T-helper 1 cell treated with Interleukin-12 subunit alpha and Interleukin-12 subunit beta and Interleukin-4 antibody, amounts not matched to agents 30 ng/mL and 1 ng/mL, for 36 hours (primary cell): ENCODE measurements around the gene EEFSEC. TPM values are rescaled to one million over a fixed set of nuclear protein-coding genes. Genes with fewer than 3 reads are reported as not detected.

ENCODE experiments used
- intact Hi-C: fragments of 100-400 bp; cut with micrococcal nuclease; formaldehyde crosslinking; loops from one replicate; pipeline ENCODE4 v1.15.1; 2024
- total RNA-seq: library from RNA; stranded (reverse); gene quantifications from 2 replicates; pipeline ENCODE4 v1.2.3, GENCODE V29; 2022

Gene EEFSEC, protein sequence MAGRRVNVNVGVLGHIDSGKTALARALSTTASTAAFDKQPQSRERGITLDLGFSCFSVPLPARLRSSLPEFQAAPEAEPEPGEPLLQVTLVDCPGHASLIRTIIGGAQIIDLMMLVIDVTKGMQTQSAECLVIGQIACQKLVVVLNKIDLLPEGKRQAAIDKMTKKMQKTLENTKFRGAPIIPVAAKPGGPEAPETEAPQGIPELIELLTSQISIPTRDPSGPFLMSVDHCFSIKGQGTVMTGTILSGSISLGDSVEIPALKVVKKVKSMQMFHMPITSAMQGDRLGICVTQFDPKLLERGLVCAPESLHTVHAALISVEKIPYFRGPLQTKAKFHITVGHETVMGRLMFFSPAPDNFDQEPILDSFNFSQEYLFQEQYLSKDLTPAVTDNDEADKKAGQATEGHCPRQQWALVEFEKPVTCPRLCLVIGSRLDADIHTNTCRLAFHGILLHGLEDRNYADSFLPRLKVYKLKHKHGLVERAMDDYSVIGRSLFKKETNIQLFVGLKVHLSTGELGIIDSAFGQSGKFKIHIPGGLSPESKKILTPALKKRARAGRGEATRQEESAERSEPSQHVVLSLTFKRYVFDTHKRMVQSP
- total RNA-seq, result 14.1 and 15.9 TPM in 2 replicates

DNA sequence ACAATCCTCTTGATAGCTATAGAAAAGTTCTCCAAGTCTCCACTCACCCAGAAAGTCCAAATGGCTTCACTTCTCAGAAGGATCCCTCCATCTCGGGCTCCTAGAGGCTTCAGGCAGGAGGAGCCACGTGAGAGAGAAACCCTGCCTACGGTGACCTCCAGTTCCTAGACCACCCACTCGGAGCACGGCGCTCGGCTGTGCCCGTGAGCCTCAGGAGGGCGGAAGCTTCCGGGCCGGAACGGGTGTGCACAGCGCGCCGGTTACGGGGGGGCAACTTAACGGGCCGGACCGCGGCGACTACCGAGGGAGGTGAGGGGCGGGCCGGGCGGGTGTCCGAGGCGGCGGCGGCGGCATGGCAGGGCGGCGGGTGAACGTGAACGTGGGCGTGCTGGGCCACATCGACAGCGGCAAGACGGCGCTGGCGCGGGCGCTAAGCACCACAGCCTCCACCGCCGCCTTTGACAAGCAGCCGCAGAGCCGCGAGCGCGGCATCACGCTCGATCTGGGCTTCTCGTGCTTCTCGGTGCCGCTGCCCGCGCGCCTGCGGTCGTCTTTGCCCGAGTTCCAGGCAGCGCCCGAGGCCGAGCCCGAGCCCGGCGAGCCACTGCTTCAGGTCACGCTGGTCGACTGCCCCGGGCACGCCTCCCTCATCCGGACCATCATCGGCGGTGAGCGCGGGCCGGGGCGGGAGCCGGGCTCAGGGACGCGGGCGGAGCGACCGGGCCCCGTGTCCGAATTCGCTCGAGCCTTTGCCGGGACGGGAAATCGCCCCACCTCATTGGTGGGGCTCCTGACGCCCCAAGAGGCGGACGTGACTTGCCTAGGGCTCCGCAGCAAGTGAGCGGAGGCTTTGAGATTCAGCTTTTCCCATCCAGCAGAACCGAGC is at the start of gene EEFSEC:
Gene EEFSEC, plus strand, starts transcription at position 326 of the 886 bp plus-strand sequence. Its CDS starts 27 bp downstream, at position 353.
- intact Hi-C loops, result loop anchor here (1.0 to 5.0 kb wide), 10 partner anchors 30 to 1739 kb away; partner anchors contain the start of genes RUVBL1, SEC61A1, TMCC1 and ZXDC

DNA sequence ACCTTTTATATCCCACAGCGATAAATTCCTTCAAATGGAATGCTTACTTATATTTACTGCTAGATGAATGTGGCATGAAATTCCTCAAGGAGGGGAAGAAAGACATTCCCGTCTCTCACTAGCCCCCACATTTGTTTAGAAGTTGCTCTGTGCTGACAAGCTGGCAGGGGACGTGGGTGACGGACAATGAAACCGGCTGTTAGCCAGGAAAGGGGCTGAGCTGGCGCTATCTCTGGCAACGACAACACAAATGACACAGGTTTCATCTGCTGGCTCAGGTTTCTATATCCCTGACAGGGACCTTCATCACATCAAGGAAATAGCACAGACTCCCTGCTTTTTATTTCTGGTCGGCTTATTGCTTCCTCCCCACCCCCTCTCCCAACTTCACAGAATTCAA is 45.4 kb upstream of the EEFSEC start:
- intact Hi-C loops, result no loop called here

DNA sequence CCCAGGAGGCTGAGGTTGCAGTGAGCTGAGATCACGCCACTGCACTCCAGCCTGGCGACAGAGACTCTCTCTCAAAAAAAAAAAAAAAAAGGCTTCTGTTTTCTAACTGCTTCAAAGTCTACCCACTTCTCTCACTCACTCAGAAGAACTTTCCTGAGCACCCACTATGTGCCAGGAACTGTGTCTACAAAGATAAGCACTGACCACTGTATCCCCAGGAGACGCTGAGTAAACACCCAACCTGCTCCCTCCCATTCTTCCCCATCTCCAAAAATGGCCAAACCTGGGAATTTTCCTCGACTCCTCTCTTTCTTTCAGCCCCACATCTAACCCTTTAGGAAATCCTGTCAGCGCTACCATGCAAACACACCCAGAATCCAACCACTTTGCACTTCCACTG is 42.1 kb upstream of the EEFSEC start:
- intact Hi-C loops, result loop anchor here (5.0 kb wide), 1 partner anchor 41 kb away; the partner anchor contains the start of gene EEFSEC

DNA sequence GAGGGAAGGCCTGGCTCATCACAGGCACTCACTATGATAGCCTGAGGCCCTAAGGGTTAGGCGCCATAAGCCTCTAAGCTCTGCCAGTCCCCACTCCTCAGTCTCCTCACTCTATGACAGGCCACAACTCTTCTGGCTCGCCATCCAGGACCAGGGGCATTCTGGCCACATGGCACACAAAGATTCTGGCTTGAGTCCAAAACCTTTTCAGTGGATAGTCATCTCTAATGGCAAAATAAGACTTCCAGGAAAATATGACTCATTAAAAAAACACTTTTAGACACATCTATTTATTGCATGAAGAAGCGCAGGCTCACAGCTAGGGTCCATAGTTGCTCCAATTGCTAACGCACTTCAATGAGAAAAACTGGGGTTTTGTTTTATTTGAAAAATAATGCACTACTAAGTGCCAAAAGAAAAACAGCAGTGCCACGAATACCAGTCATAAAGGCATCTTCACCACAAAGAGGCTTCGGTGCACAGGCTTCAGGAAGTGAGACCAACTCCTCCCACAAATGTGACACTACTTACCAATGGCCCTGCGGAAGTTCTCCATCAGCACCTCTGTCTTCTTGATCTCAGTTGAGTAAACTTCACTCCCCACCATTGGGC is 40.8 kb upstream of the EEFSEC start:
- intact Hi-C loops, result loop anchor here (5.0 kb wide), 1 partner anchor 40 kb away; the partner anchor contains the start of gene EEFSEC

DNA sequence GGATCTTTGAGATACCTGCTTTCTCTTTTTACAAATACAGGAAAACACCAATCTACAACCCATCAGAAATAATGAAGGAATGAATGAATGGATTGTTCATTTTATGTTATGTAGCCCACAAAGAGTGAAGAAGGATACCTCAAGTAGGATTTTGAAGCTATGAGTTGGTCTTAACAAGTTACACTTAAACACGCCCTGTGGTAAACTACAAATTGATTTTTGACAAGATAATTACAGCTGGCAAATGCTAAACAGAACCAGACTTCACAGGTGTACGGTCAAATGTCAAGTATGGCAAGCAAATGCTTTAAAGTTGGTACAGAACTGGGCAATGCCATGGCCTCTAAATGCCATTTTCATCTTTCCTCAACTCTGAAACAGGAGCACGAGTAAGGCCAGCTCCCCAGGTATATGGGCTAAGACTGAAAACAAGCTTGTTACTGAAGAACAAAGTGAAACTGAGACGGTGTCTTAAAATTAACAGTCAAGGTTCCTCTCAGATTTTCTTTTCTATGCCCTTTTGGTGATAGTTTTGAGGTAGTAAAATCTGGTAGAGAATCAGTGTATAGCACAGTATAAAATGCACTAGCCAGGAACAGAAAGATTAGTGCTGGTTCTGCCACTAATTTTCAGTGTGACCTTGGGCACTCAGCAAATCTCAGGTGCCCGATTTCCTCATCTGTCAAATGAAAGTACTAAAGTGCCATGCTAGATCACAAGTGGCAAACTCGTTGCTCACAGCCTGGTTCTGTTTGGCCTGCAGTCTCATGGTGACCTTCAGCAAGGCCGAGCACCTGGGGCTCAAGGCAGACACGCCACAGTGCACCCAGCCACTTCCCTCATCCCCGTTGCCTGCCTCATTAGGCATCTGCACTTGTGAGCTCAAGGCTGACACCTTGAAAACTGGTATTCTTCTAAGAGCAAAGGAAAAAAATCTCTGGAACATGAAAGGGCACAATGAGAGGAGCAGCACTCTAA is 39.2 kb upstream of the EEFSEC start:
- intact Hi-C loops, result loop anchor here (1.0 to 5.0 kb wide), 2 partner anchors 9 to 38 kb away; partner anchors contain the start of genes EEFSEC and RUVBL1

DNA sequence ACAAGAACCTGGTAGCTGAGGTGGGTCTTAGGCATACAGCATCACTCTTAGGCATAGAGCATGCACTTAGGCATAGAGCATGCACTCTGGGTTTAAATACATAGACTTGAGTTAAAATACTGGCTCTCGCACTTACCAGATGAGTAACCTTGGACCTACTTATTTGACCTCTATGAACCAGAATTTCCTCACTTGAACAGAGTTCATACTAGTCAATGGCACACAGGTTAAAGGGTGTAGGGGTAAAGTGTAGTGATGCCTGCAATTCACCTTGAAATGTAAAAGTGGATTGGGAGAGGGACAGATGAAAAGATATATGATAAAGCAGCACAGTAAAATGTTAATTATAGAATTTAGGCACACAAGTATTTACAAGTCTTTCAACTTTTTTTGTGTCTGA is 31.3 kb upstream of the EEFSEC start:
- intact Hi-C loops, result loop anchor here (2.0 to 10.0 kb wide), 4 partner anchors 325 to 1417 kb away; partner anchors contain the start of genes CHCHD6 and PLXNA1

DNA sequence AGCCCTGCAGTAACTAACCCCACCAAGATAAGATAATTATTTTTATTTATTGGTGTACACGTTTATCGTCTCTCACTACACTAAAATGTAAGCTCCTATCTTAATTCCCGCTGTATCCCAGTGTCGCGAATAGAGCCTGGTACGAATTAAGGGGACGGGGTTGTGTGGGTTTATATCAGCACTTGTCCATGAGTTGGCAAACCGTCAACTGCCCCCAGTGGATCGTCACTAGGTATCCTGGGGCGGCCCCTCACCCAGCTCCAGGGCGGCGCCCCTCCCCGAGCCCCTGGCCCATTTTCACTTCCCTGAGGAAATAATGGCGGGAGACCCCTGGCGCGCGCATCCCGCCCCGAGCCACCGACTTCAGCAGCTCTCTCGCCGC is 30.1 kb upstream of the EEFSEC start:
- intact Hi-C loops, result loop anchor here (1.0 to 10.0 kb wide), 10 partner anchors 10 to 1418 kb away; partner anchors contain the start of genes ABTB1, ACAD9, CHCHD6 and COPG1

DNA sequence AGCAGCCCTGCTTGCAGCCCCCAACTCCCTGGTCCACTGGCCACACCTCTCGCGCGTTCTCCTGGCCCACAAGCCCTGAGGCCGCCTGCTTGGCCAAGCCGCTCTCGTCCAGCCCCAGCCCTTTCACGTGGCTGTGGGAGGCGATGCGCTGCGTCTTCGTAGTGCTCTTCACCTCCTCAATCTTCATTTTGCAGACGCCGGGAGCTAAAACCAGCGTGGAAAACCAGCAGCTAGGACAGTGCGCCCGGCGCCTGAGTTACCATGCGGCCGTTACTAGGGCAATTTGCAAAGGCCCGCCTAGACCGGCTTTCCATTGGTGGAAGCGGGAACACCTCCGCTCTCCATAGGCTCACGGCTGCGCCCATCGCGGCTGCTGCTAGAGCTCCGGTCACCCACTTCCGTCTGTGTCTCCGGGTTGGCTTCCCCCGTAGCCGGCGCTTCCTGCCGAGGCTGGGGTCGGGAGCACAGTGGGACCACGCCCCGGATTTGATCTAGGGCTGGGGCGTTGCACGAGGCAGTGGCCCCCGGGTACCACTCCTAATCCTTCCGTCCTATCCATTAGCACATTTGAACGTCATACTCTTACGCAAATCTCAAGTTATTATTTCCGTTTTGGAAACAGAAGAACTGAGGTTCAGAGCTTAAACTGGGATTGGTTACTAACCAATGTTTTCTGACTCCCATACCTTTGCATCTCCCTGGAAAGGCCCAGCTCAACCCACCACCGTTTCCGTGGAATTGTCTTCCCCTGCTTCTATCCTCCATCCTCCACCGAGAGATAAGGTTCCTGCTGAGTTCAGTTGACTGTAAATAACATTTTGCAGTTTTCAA is 29.5 kb upstream of the EEFSEC start, which contains the start of gene RUVBL1:
Gene RUVBL1, minus strand, starts transcription at position 275 of the 831 bp plus-strand sequence. Its CDS starts 88 bp downstream, at position 187.
- intact Hi-C loops, result loop anchor here (1.0 to 10.0 kb wide), 14 partner anchors 10 to 1419 kb away; partner anchors contain the start of genes ABTB1, ACAD9, CHCHD6 and COPG1

DNA sequence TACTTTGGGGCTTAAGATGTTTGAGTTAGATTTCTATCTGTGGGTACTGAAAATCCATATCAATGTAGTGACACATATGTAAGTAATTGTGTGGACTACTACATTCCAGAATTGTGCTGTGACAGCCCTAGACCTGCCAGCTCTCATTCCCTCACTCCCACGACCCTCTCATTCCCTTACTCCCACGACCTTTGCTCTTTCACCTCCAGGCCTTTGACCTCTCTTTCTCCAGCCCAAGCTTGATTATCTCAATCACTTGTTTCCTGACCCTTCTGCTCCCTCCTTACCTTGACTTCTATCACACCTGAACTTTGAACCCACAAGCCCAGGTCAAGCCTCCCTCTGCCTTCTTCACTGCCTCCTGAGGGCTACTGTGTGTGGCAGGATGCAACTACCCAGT is 26.0 kb upstream of the EEFSEC start:
- intact Hi-C loops, result loop anchor here (10.0 kb wide), 1 partner anchor 1422 kb away; the partner anchor contains the start of gene CHCHD6

DNA sequence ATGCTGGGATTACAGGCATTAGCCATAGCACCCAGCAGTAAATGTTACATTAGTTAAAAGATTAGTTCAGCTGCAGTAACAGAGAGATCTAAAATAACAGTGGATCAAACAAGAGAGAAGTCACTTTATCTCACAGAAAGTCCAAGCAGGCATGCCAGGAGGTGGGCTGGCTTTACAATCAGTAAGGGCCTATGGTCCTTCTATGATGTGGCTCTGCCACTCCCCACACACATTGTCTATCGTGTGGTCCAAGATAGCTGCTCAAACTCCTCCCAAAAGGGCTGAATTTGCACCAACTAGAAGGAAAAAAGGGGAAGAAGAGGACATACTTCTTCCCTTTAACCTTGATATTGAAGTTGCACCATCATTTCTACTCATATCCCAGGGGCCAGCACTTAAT is 25.0 kb upstream of the EEFSEC start:
- intact Hi-C loops, result loop anchor here (10.0 kb wide), 1 partner anchor 1423 kb away; the partner anchor contains the start of gene CHCHD6

DNA sequence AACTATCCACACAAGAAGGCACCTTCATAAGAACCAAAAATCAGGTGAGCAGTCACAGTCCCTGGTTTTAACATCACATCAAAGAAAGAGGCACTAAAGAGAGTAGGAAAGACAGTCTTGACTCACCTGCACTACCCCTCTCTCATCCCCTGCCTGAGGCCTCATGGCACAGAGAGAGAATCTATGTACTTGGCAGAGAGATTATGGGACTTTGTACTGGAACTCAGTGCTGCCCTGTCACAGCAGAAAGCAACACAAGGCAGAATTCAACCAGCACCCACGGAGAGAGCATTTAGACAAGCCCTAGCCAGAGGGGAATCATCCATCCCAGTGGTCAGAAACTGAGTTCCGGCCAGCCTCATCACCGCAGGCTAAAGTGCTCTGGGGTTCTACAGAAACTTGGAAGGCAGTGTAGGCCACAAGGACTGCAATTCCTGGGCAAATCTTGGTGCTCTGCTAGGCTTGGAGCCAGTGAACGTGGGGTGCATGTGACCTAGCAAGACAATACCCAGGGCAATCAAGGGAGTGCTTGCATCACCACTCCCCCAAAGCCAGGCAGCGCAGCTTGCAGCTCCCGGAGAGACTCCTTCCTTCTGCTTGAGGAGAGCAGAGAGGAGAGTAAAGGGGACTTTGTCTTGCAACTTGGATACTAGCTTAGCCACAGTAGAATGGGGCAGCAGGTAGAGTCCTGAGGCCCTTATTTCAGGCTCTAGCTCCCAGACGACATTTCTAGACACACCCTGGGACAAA is 21.2 kb upstream of the EEFSEC start:
- intact Hi-C loops, result loop anchor here (5.0 kb wide), 2 partner anchors 120 to 480 kb away; no protein-coding TSS in a partner anchor

DNA sequence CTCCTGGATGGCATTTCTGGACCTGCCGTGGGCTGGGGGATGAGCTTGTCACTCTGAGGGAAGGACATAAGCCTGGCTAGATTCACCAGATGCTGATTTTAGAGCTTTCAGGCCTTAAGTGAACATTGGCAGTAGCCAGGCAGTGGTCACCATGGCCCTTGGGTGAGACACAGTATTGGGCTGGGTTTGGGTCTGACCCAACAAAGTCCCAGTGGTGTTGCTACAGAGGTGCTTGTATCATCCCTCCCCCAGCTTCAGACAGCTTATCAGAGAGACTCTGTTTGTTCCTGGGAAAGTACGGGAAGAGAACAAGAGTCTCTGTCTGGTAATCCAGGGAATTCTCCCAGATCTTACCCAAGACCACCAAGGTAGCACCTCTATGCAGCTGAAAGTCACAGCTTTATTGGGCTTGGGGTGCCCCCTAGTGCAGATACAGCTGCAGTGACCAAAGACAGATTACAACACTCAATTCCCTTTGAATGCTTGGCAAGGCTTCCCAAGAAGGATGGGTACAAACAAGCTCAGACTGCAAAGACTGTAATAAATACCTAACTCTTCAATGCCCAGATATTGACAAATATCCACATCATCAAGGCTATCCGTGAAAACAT is 19.9 kb upstream of the EEFSEC start:
- intact Hi-C loops, result loop anchor here (1.0 to 5.0 kb wide), 5 partner anchors 38 to 558 kb away; no protein-coding TSS in a partner anchor

DNA sequence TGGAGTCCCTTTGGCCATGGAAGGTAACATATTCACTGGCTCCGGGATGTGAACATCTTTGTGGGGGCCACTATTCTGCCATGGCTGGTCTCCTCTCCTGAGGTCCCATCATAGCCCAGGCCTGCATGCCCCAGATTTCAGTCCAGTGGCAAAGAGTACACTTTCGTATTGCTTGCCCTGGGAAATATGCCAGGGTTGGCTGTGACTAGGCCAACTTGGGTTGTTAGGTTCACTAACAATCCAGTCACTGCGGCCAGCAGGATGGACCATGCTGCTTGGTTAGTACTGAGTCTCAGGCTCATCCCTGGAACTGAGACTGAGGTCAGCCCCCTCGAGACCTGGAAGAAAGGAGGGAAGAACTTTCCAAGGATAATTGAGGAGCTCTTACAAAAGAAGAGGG is 9.8 kb upstream of the EEFSEC start:
- intact Hi-C loops, result no loop called here

DNA sequence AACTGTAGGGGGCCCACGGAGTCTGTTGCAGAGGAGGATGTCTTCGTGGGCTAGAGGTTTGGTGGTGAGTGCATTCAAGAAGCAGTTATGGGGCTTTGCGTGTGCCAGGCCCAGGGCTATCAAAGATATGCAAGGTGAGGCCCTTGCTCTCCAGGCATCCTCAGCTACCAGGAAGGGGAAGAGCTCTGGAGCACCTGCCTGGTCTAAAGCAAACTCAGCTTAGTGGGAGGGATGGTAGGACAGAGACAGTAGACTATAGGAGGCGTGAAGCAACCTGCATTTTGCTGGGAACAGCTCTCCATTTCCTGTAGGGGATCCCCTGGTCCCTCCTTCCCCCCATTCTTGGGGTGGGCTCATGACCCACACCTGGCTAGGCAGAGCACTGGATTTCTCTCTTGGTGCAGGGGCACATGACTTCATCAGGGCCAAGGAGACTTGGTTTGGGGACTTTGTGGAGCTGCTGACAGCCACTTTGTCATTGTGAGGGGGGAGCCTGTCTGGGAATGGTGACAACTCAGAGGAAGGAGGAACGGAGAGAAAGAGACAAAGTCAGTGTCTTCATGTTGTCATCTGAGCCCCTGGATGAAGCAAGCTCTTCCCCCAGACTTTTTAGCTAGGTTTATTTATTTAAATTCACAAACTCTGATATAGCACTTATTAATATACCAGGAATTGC is 8.6 kb upstream of the EEFSEC start:
- intact Hi-C loops, result no loop called here

DNA sequence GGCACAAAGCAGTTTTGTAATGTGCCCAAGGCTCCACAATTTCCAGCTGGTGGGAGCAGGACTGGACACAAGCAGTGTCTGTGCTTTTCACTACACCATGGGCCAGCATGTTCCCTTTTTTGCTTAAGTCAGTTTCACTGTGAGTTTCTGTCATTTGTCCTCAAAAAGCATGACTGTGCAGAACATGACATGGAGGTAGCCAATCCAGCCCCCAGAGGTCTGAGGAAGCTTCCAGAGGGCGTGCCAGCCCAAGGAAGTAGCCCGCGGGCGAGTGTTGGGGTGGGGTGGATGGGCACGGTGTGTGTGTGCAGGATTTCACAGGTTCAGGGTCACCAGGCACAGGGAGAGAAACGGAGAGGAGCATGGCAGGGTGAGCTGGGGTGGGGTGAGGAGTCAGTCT is 8.0 kb upstream of the EEFSEC start:
- intact Hi-C loops, result no loop called here

DNA sequence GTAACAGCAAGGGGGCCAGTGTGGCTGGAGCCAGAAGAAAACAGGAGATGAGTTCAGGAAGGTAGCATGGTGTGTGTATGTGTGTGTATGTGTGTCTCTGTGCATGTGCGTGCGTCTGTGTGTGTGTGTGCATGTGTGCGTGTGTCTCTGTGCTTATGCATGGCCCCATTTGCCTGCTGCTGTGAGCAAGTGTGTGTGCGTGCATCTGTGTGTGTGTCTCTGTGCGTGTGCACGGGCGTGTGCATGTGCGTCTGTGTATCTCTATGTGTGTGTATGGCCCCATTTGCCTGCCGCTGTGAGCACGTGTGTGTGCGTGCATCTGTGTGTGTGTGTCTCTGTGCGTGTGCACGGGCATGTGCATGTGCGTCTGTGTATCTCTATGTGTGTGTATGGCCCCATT is 7.1 kb upstream of the EEFSEC start:
- intact Hi-C loops, result no loop called here
